Skeletal muscle tissue (tissue), 4 donors: ENCODE measurements around the gene PTPRT. TPM values are rescaled to one million over a fixed set of nuclear protein-coding genes. Genes with fewer than 3 reads are reported as not detected.

Experiments
- H3K27ac ChIP-seq: one replicate; pipeline ENCODE4 v1.7.0; 2013; ENCODE audit warnings: mild to moderate bottlenecking, low read depth, low read length, inconsistent platforms
- H3K27me3 ChIP-seq, 3 donors: one replicate each; pipeline ENCODE4 v1.7.0; 2013; ENCODE audit warnings: low read length in 3 of 3; ENCODE audit not compliant: control insufficient read depth in 3 of 3, insufficient read depth in 3 of 3
- H3K36me3 ChIP-seq, 3 donors: one replicate each; pipeline ENCODE4 v1.7.0; 2013; ENCODE audit warnings: low read length in 3 of 3; ENCODE audit not compliant: control insufficient read depth in 3 of 3, insufficient read depth in 3 of 3
- H3K4me1 ChIP-seq, 3 donors: one replicate each; pipeline ENCODE4 v1.7.0; 2013; ENCODE audit warnings: low read length in 3 of 3, mild to moderate bottlenecking in 3 of 3; ENCODE audit not compliant: control insufficient read depth in 3 of 3, insufficient read depth in 3 of 3
- H3K4me3 ChIP-seq, 3 donors: one replicate each; pipeline ENCODE4 v1.7.0; 2013; ENCODE audit warnings: low read length in 3 of 3
- H3K9ac ChIP-seq, 3 donors: one replicate each; pipeline ENCODE4 v1.7.0; 2013; ENCODE audit warnings: low read length in 3 of 3, mild to moderate bottlenecking in 3 of 3, moderate library complexity in 2 of 3, low read depth in 1 of 3
- H3K9me3 ChIP-seq, 3 donors: one replicate each; pipeline ENCODE4 v1.7.0; 2013; ENCODE audit warnings: low read length in 3 of 3; ENCODE audit not compliant: control insufficient read depth in 3 of 3
- total RNA-seq: library from RNA; depleted of rRNA; stranded (reverse); fragments of >200 nt; gene quantifications from one replicate; pipeline ENCODE4 v1.2.3, GENCODE V29; 2014
- donor health status: Osteomylitis.

PTPRT gene
- total RNA-seq, 1 donor from 2014 or later, result 1.0 TPM

DNA sequence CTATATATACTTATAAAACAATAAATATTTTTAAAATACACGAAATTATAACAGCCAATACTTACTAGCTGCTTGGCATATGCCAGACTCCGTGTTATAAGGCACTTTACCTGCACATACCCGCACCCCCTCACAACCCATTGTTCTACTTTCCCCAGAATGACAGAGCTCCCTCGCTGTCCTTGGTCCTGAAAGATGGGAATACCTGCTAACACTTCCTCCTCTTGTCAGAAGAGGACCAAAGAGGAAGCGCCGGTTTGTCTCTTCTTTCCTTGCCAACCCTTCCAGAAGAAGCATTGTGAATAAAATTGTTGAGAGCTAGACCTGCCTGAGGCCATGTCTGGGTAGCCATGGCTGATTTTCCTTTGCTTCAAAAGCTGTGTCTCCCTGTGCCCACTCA, 149.3 kb downstream of the PTPRT start:
- Histone ChIP-seq H3K9ac (no peak overlapping the region), H3K4me1 (no peaks in the 10 kb centered on the region), H3K36me3 (no peaks in the 10 kb centered on the region), H3K27me3 (no peaks in the 10 kb centered on the region), H3K9me3 (no peaks in the 10 kb centered on the region), H3K27ac (no peak overlapping the region), H3K4me3 (no peak overlapping the region)

DNA sequence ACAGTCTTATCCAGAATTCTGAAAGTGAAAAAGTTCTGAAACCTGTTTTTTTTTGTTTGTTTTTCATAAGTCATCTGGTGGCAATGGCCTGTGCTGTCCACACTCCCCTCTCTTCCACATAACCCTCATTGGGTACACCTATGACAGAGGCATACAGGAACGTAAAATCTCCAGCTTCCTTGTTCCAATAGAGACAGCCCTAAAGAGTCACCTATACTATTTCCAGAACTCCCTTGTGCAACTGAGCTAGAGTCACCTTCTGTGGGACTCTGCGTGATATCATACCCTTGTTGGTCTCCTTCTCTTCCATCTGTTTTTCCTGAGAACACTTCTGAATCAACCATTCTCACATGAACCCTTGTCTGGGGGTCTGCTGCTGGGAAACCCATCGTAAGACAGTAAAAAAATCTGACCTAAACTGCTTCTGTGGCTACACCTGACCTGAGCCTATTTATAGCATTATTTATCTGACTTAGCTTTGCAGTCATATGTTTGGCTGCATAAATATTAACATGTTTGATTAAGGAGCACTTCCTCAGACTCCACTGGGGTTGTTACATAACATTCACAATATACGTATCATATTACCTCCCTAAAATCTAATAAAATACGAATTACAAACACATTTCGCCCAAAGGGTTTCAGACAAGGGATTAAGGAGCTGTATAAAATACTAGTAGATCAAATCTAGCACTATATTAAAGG, 151.9 kb downstream of the PTPRT start:
- Histone ChIP-seq H3K27ac (no peak overlapping the region), H3K4me3 (no peak overlapping the region), H3K9me3 (no peaks in the 10 kb centered on the region), H3K27me3 (no peaks in the 10 kb centered on the region), H3K9ac (no peak overlapping the region), H3K36me3 (no peaks in the 10 kb centered on the region), H3K4me1 (no peaks in the 10 kb centered on the region)

DNA sequence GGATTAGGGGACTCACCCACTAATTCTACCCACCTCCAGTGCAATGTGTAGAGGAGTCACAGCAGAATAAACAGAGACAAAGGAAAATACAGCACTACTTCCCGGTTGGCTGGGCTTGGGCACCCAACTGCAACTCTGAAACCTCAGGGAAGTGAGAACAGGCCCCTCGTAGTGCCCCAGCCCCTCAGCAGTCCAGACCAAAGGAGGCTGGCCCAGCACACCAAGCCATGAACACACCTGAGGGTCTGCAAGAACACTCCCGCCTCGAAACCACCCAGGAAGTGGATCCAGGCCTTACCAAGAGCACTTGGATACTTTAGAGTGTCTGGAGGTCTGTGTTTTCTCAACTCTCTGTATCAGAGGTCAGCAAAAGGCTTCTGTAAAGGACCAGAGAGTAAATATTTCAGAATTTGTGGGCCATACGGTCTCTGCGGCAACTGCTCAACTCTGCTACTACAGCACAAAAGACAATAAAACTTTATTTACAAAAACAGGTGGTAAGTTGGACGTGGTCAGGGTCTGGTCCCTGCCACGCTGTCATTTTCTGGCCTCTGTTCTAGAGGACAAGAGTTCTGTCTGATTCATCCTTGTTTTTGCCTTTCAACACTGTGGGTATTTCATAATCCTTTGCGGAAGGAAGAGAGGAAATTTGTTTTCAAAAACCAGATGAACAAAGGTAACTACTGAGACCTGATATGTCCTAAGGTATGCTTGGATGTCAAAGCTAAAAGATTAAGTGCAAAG, 154.6 kb downstream of the PTPRT start:
- no peaks in the 10 kb centered on the region for H3K9me3 ChIP-seq
- H3K4me3 ChIP-seq, result no peak overlapping the region
- no peak overlapping the region for H3K9ac ChIP-seq
- no peak overlapping the region for H3K27ac ChIP-seq
- H3K27me3 ChIP-seq, result no peaks in the 10 kb centered on the region
- H3K36me3 ChIP-seq, result no peaks in the 10 kb centered on the region
- no peaks in the 10 kb centered on the region for H3K4me1 ChIP-seq

DNA sequence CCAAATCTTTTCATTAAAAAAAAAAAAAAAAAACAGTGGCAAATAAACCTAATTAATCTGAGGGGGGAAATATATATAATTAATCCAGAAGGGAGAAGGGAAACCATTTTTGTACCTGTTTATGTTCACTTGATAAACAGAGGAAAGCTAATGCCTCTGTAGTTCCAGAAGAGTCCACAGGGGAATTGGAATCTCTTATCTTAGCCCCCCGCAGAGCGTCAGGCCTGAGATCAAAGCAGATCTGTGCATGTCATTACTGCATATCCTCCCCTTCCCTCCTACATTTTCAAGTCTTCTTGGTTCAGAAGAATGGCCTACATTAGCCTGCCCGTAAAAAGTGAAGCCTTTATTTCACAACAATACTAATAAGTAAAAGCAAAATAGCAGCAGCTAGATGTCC, 157.2 kb downstream of the PTPRT start:
- Histone ChIP-seq H3K27ac (no peak overlapping the region), H3K4me3 (no peak overlapping the region), H3K27me3 (no peaks in the 10 kb centered on the region), H3K36me3 (no peaks in the 10 kb centered on the region), H3K4me1 (no peaks in the 10 kb centered on the region), H3K9me3 (no peaks in the 10 kb centered on the region), H3K9ac (no peak overlapping the region)

DNA sequence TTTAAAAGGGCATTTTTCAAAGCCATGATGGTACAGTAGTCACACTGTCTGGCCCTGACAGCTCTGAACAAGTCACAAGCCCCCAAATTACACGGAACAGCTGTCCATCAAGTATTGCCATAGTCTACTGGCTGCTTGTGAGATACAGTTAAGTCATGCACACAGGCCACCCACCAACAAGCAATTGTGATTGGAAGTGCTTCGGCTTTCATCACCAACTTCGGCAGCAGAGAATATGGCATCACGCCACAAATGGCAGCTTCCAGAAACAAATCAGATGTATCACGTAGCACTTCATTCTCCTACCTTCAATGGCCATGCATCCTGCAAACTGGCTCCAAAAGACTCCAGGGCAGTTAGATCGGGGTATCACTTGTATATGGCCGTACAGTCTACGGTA, 160.5 kb downstream of the PTPRT start:
- H3K4me1 ChIP-seq, result no peaks in the 10 kb centered on the region

DNA sequence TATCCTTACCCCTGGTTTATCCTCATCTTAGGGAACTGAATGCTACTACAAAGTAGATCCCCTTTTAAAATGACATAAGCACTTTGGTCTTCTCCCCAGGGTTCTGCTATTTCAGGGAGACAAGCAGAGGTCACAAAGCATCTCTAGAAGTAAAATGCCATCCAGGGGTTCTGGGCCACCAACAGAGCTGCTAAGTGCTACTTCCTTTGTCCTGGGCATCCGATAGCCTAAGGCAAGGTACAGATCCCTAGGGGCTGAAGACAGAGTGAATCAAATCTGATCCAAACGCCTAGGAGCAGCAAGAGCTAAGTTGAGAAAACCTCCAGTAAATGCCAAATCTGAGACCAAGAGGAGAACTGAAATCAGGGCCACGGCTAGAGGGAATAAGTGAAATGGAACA, 161.2 kb downstream of the PTPRT start:
- Histone ChIP-seq H3K4me1 (no peaks in the 10 kb centered on the region), H3K9ac (no peak overlapping the region), H3K9me3 (no peaks in the 10 kb centered on the region), H3K27ac (no peak overlapping the region), H3K27me3 (no peaks in the 10 kb centered on the region), H3K4me3 (no peak overlapping the region), H3K36me3 (no peaks in the 10 kb centered on the region)

More for the DNA sequence above, 160.5 kb downstream of the PTPRT start:
- Histone ChIP-seq H3K9ac (no peak overlapping the region), H3K36me3 (no peaks in the 10 kb centered on the region), H3K27me3 (no peaks in the 10 kb centered on the region), H3K9me3 (no peaks in the 10 kb centered on the region), H3K4me3 (no peak overlapping the region), H3K27ac (no peak overlapping the region)

DNA sequence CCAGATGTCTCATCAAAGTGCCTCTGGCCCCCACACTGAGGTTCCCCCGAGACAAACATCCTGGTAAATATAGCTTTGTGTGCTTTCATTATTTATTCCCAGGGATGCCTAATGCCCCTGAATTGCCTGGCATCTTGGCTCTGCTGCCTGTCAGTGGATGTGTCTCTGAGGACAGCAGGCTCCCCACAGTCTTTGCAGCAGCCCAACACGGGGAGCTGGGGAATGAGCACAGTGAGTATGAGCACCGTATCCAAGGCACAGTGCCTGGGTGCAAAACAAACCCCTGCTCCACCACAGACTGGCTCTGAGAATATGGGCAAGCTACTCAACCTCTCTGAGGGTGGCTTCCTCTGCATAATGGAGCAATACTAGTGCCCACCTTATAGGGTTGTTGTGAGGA, 165.9 kb downstream of the PTPRT start:
- Histone ChIP-seq H3K9me3 (peaks cover 0 to 2% (median 0%) of the 10 kb centered on the region in 3 donors), H3K4me1 (no peaks in the 10 kb centered on the region), H3K27me3 (peaks cover 0 to 2% (median 0%) of the 10 kb centered on the region in 3 donors), H3K9ac (no peak overlapping the region), H3K27ac (no peak overlapping the region), H3K36me3 (no peaks in the 10 kb centered on the region), H3K4me3 (no peak overlapping the region)

DNA sequence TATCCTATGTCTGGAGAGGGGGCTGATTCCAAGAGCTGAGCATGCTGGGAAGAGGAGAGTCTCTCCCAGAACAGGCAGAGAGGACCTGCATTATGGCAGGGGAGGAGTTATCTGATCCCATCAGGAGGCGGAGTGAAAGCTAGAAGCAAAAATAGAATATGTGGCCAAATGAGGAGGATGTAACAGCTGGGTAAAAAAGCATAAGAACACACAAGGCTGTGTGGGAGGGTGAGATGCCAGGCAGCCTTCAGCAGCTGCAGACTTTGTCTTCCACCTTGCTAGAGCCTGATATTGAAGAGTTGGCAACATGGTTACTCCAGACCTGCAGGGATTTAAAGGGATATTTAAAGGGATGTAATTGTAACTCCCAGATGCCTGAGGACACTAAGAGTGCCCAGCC, 167.1 kb downstream of the PTPRT start:
- Histone ChIP-seq H3K27me3 (peaks cover 0 to 6% (median 0%) of the 10 kb centered on the region in 3 donors), H3K4me1 (no peaks in the 10 kb centered on the region), H3K4me3 (no peak overlapping the region), H3K9me3 (peaks cover 0 to 2% (median 0%) of the 10 kb centered on the region in 3 donors), H3K9ac (no peak overlapping the region), H3K36me3 (no peaks in the 10 kb centered on the region), H3K27ac (no peak overlapping the region)

DNA sequence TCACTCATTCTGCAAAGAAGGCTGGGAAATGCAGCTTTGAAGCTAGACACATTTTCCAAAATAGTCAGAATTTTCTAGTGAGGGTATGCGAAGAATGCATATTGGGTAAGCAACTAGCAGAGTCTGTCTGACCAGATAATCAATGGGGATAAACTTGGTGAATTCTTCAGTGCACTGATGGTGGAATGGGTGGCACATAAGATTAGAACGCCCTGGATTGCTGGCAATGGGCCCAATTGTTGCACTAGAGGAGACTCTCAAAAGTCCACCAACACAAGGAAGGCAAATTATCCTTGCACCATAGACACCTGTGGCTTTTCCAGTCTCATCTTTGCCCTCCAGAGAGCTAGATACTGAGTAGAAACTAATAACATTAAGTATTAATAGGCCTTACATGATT, 167.6 kb downstream of the PTPRT start:
- H3K27ac ChIP-seq, result no peak overlapping the region
- peaks cover 0 to 2% (median 0%) of the 10 kb centered on the region in 3 donors for H3K9me3 ChIP-seq
- no peak overlapping the region for H3K9ac ChIP-seq
- no peaks in the 10 kb centered on the region for H3K4me1 ChIP-seq
- H3K4me3 ChIP-seq, result no peak overlapping the region
- H3K36me3 ChIP-seq, result no peaks in the 10 kb centered on the region
- H3K27me3 ChIP-seq, result peaks cover 0 to 9% (median 3%) of the 10 kb centered on the region in 3 donors

DNA sequence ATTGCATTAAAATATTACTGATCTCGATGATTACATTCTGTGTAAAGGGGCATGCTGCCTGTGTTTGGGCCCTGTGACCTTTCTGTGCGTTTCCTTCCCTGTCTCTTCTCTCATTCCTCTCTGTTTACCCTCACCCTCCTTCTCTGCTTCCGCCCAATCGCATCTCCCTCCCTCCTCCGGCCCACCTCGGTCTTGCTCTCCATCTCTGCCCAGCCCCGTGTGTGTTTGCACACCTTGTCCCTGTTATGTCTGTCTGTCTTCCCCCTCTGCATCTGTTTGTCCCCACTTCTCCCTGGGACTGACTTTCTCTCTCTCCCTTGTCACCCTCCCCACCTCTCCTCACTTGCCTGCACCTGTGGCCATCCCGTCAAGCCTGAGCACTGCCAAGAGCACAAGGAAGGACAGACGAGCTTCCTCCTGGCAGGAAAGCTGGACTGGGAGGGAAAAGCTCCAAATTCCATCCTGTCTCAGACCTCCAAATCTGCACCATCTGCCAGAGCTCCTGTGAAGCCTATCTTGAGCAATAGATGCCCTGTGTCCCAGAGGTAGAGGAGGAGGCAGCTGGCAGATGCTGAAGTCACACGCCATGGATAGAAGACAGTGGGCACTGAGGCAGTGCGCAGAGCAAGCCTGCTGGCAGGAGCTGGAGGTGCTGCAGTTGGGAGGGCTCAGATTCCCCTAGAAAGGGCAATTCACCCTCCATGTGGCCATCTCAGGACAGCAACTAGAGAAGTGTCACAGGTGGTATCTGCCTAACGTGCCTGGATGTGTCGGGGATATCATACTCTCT, 172.3 kb downstream of the PTPRT start:
- Histone ChIP-seq H3K4me1 (no peaks in the 10 kb centered on the region), H3K27ac (no peak overlapping the region), H3K9me3 (no peaks in the 10 kb centered on the region), H3K4me3 (no peak overlapping the region), H3K36me3 (no peaks in the 10 kb centered on the region), H3K27me3 (peaks cover 0 to 13% (median 3%) of the 10 kb centered on the region in 3 donors), H3K9ac (no peak overlapping the region)
